Endothelial cell of hepatic sinusoid (primary cell): ENCODE measurements around the gene RPLP1.

ENCODE experiments used
- in situ Hi-C: cut with HindIII; loops from 2 replicates; pipeline ENCODE4 v1.10.0; 2017; ENCODE audit warnings: low sequenced_read_pairs

Gene RPLP1

DNA sequence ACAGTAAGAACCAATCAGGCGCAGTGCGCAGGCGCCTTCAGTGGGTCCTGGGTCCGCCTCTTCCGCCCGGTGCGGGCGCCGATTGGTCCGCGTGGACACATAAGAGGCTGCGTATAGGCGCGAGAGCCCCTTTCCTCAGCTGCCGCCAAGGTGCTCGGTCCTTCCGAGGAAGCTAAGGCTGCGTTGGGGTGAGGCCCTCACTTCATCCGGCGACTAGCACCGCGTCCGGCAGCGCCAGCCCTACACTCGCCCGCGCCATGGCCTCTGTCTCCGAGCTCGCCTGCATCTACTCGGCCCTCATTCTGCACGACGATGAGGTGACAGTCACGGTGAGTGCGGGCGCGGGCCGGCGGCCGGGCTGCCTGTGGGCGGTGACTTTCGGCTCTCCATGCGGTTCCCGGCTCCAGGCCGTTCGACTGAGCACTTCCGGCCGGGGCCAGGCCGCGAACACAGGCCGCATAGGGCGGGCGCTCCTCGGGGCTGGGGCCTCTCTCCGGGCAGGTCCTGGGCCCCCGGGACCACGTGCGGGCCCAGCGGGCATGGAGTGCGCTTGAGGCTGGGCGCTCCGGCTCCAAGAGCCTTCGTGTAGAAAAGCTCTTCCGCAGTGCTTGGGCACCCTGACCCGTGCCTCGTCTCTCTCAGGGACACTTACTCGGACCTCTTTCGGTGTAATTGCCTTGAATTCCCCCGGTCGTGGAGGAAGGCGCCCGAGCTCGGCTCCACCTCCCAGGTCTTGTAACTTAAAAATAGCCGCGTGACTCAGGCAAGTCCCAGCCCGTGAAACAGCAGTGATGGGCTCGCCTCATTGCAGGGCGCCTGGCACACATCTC, at the start of gene RPLP1:
Gene RPLP1, plus strand, starts transcription at position 127 of the 830 bp plus-strand sequence. Its CDS starts 131 bp downstream, at position 258.
- in situ Hi-C loops: no loop called here

DNA sequence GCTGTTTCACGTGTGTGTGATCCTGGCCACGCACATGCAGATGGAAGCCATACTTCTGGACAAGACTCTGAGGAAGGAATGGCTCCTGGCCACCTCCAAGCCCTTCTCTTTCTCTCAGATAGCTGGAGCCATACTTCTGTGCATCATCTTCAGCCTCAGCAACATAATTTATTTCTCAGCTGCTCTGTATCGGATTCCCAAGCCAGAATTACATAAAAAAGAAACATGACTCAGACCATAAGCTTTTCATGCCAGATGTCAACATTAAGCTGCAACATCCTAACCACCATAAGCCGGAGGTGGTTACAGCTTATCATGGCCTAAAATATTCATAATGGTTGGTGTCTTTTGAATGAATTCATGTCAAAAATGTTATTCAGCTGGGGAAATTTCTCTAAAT, 49.0 kb upstream of the RPLP1 start:
- in situ Hi-C loops: loop anchor here (5.0 to 25.0 kb wide), 2 partner anchors 101 to 341 kb away; no protein-coding TSS in a partner anchor

DNA sequence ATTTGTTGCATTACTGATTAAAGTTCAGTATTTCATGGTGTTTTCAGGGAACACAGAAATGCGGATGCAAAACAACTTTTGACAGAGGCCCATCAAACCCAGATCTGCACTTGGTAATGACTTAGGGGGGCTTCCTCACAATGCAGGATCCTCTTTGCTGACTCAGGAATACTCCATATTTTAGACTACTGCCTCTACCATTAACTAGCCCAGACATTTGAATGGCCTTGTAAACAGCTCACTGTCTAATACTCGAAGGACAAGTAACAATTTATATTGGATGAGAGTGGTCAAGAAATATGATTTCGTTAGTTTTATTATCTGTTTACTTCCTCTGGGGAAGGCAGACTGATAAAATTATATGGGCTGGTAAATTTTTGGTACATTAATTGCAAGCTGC, 47.5 kb upstream of the RPLP1 start:
- in situ Hi-C loops: loop anchor here (25.0 kb wide), 1 partner anchor 343 kb away; no protein-coding TSS in a partner anchor

DNA sequence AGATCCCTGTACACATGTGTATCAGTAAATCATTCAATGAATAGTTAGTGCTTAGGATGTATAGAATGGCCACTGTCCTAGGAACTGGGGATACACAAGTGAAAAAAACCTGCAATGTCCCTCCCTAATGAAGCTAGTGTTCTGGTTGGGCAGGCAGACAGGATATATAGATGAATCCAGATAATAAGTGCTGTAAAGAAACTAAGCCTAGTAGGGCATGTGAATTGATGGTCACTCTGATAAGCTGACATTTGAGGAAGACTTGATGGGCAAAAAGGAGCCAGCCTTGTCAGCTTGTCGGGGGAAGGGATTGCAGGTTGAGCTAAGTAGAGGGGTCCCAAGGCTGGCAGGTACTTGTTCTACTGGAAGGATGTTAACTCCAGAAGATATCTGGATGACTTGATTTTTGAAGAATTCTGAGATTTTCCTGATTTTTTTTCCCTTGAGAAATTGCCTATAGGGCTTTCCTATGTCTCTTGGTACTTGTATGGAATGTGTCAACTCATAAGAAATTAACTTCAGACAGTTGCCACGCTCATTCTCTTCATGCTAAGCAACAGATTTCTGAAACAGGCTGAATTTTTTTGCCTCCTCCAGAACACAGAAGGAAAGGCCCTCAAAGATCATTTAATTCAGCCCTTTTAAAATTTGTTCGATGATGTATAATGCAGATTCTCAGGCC, 44.8 kb upstream of the RPLP1 start:
- in situ Hi-C loops: loop anchor here (25.0 kb wide), 1 partner anchor 346 kb away; no protein-coding TSS in a partner anchor

GRCh38 chr15:69408841-69409240, 43.8 kb upstream of the RPLP1 start:
- in situ Hi-C loops: loop anchor here (25.0 kb wide), 1 partner anchor 347 kb away; no protein-coding TSS in a partner anchor

- in situ Hi-C loops: loop anchor here (25.0 kb wide), 1 partner anchor 348 kb away; no protein-coding TSS in a partner anchor
These were observed 42.3 kb upstream of the RPLP1 start for GRCh38 chr15:69410248-69410874.

DNA sequence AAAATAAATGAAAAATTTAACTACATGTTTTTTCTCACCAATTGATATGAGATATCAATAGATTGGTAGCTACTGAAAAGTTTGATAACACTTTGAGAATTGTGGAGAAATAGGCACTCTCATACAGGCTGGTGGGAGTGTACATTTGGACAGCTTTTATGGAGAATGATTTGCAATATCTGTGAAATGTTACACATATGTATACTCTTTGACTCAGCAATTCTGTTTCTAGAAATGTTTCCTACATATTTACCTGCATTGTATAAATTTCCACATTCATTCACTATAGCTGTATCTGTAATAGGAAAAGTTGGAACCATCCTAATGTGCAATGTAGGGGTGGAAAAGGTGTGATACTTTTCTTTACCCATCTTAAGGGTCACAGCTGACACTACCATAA, 40.3 kb upstream of the RPLP1 start:
- in situ Hi-C loops: loop anchor here (25.0 kb wide), 1 partner anchor 350 kb away; no protein-coding TSS in a partner anchor

- in situ Hi-C loops: loop anchor here (25.0 kb wide), 1 partner anchor 350 kb away; no protein-coding TSS in a partner anchor
These were observed 39.9 kb upstream of the RPLP1 start for GRCh38 chr15:69412701-69413100.

GRCh38 chr15:69413822-69414700, 38.6 kb upstream of the RPLP1 start, which contains the start of gene KIF23:
KIF23 (plus strand) TSS chr15:69414349; CDS start chr15:69414466, 117 bp downstream.
- in situ Hi-C loops: loop anchor here (25.0 kb wide), 1 partner anchor 352 kb away; no protein-coding TSS in a partner anchor

GRCh38 chr15:69414701-69415167, 37.9 kb upstream of the RPLP1 start:
- in situ Hi-C loops: loop anchor here (25.0 kb wide), 1 partner anchor 352 kb away; no protein-coding TSS in a partner anchor

DNA sequence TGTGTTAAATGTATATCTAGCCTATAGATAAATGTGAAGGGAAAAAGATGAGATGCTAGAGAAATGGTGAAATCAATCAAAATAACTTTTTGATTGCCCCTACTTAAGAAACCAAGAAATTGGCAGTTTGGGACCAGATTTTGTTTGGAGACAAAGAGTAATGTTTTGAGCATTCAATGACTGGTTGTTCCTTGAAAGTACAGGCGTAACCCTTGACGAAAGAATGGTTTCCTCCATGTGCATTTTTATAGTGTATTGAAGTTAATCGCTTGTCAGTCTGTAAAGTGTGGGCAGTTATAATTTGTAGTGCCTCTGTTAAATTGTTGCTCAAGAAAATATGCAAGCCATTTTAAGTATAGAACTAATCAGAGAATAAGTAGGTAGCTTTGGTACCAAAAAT, 37.2 kb upstream of the RPLP1 start:
- in situ Hi-C loops: loop anchor here (25.0 kb wide), 1 partner anchor 353 kb away; no protein-coding TSS in a partner anchor

- in situ Hi-C loops: loop anchor here (25.0 kb wide), 1 partner anchor 355 kb away; no protein-coding TSS in a partner anchor
These were observed 35.0 kb upstream of the RPLP1 start for GRCh38 chr15:69417581-69417980.

GRCh38 chr15:69421498-69421897, 31.1 kb upstream of the RPLP1 start:
- in situ Hi-C loops: loop anchor here (25.0 kb wide), 1 partner anchor 359 kb away; no protein-coding TSS in a partner anchor

- in situ Hi-C loops: loop anchor here (25.0 kb wide), 1 partner anchor 360 kb away; no protein-coding TSS in a partner anchor
These were observed 30.2 kb upstream of the RPLP1 start for GRCh38 chr15:69422336-69422895.

GRCh38 chr15:69424001-69424400, 28.6 kb upstream of the RPLP1 start:
- in situ Hi-C loops: loop anchor here (25.0 kb wide), 1 partner anchor 362 kb away; no protein-coding TSS in a partner anchor

DNA sequence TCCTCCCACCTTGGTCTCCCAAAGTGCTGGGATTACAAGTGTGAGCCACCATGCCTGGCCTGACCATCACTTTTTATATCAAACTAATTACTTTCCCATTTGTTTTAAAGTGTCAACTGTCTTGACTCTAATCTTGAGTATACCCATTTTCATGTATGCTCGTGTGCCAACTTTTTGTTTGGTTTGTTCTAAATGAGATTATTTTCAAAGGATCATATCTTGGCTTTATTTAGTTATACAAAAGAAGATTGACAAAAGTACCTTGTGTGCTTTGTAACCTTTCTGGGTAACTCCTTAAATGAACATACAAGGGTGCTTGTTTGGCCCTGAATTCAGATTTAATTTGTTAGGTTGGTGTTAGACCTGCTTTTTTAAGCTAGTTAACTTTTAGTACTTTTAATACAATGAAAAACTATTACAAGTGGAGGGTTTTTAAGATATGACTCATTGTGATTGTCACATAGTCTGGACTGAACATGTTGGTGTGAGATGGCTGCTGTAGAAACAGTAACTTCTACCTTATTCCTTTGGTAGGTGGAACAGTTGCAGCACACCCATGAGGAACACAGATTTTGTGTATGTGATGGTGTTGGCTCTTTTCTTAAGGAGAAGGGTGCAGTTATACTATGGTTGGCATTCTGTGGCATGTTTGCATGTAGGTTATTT, 27.7 kb upstream of the RPLP1 start:
- in situ Hi-C loops: loop anchor here (25.0 kb wide), 1 partner anchor 363 kb away; no protein-coding TSS in a partner anchor

DNA sequence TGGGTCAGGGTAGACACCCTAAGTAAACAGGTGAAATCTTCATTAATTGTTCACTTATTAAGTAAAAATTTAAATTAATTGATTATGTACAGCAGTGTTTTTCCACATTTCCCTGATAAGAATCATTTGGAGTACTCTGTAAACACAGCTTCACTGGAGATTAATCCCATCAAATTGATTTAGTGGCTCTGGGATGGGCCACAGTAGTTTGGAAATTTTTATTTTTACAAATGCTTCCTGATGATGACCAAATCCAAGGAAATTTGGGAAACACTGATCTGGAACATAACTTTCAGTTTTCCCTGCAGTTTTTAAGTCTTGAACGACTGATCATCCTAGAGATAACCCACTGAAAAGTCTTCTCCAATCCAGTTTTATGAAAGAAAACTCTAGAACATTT, 18.8 kb upstream of the RPLP1 start:
- in situ Hi-C loops: no loop called here

GRCh38 chr15:69434238-69434637, 18.4 kb upstream of the RPLP1 start:
- in situ Hi-C loops: no loop called here
